Activated naive CD8-positive, alpha-beta T cell treated with anti-CD3 and anti-CD28 coated beads, Interleukin-2, amount 10 ng/mL, durations not matched to agents 7 days and 5 days (primary cell): ENCODE results near the gene DIO3. TPM values are rescaled to one million over a fixed set of nuclear protein-coding genes. Genes with fewer than 3 reads are reported as not detected.
A peak's percentile ranks its signal among the peaks of the same experiment; 100 is the strongest.

Source experiments
- ATAC-seq: fragments of 150-1000 bp; cut with Tn5 transposase; one replicate; pipeline ENCODE4 v1.10.0; 2021; ENCODE audit warnings: low read depth, moderate library complexity
- POLR2A ChIA-PET: fragments of 350-600 bp; sonication (Branson Sonifier 250); formaldehyde crosslinking; loops from one replicate; lab custom pipeline; 2021; ENCODE audit warnings: antibody characterized with exemption; lab: Charles Lee
- DNase-seq: peaks from one replicate; pipeline ENCODE4 v3.0.0; 2021
- H3K27ac Mint-ChIP-seq: one replicate; pipeline ENCODE4 v1.8.0; 2022; ENCODE audit warnings: mild to moderate bottlenecking, mixed read lengths
- H3K27me3 Mint-ChIP-seq: one replicate; pipeline ENCODE4 v1.8.0; 2022; ENCODE audit warnings: mild to moderate bottlenecking, moderate library complexity, mixed read lengths
- H3K36me3 Mint-ChIP-seq: one replicate; pipeline ENCODE4 v1.8.0; 2021; ENCODE audit warnings: mild to moderate bottlenecking, mixed read lengths
- H3K4me1 Mint-ChIP-seq: one replicate; pipeline ENCODE4 v1.8.0; 2021; ENCODE audit warnings: mixed read lengths
- H3K4me3 Mint-ChIP-seq: one replicate; pipeline ENCODE4 v1.8.0; 2022; ENCODE audit warnings: mild to moderate bottlenecking, moderate library complexity, mixed read lengths
- H3K9me3 Mint-ChIP-seq: one replicate; pipeline ENCODE4 v1.8.0; 2021; ENCODE audit warnings: mixed read lengths
- total RNA-seq, 2 experiments: library from RNA; stranded (reverse); gene quantifications; one replicate each; pipeline ENCODE4 v1.2.3, GENCODE V29; 2021

DIO3 gene
- total RNA-seq, 2 experiments from 2014 or later = not detected

DNA sequence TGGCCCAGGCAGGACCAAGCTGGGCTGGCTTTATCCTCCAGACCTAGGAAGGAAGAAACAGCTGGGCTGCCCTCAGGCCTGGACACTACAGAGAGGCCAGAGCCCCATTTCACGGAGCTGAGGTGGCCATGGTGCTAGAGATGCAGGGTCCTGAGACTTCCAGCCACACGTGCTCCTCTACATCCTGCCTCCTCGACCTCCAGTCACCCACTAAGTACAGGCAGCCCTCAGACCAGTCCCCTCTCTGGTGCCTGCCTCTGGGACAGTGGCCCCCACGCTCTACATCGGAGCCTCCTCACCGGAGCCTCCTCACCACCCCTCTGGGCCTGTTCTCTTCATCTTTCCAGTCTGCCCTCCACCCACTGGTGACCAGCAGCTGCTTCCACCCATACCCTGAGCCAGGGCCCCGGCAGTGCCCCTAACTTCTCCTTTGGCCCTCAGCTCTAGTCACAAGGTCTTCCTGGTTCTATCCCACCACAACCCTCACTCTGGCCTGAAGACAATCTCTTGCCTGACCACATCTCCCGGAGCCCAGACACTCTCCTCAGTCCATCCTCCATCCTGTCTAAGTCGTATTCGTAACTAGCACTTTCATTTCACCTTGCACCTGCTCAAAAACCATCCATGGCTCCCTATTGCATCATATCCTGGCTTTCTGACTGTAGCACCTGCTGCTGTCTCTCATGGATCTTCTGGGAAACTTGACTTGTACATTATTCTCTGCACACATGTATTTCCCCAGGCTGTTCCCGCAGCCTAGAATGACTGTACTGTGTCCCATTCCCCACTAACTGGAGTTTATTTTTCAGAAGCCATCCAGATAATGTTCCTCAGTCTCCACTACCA is 43.9 kb downstream of the DIO3 start:
- no peaks in the 10 kb centered on the region for H3K36me3 Mint-ChIP-seq
- ATAC-seq (no peak), DNase-seq (peak; percentile 12)
- peaks cover 39% of the 10 kb centered on the region for H3K27me3 Mint-ChIP-seq
- peaks cover 4% of the 10 kb centered on the region for H3K4me1 Mint-ChIP-seq
- no peaks in the 10 kb centered on the region for H3K9me3 Mint-ChIP-seq
- peak overlapping the region; percentile 7 for H3K27ac Mint-ChIP-seq
- POLR2A ChIA-PET = no interaction called here
- no peak overlapping the region for H3K4me3 Mint-ChIP-seq

DNA sequence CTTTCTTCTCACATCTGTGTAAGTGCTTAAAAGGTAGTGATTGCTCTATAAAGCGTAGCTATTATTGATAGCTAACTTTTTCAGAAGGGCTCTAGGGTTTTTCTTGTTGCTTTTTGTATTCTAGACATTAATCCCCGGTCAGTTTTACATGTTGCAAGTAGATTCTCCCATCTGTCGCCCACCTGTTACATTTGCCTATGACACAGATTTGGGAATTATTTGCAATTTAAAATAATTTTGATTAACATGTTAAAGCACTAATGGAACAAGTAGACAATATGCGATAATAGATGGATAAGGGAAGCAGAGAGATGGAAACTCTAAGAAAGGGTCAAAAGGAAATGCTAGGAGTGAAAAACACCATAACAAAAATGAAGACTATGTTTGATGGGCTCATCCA is 44.5 kb downstream of the DIO3 start:
- POLR2A ChIA-PET = no interaction called here
- ATAC-seq = no peak

More for the DNA sequence above, 44.5 kb downstream of the DIO3 start:
- no peak for DNase-seq
- Mint-ChIP-seq H3K27me3 (peaks cover 44% of the 10 kb centered on the region), H3K4me3 (no peak overlapping the region), H3K4me1 (peaks cover 4% of the 10 kb centered on the region), H3K9me3 (no peaks in the 10 kb centered on the region), H3K27ac (no peak overlapping the region), H3K36me3 (no peaks in the 10 kb centered on the region)

Other genes with a start within 250 kb of the DIO3 start
- gene PPP2R5C, start 200.2 kb downstream of the DIO3 start, total RNA-seq = 100 to 1,000 TPM; 369 to 382 TPM